Fibroblast of upper back skin (primary cell): Measurements from ENCODE around the gene TBC1D5.
"Not testable (repeated sequence)": the region's sequence is repeated elsewhere in the genome, so short reads cannot be mapped to it uniquely, and the experiment has no call there.

Source experiments
- DNase-seq: peaks from one replicate; pipeline ENCODE4 v3.0.0-alpha.2; 2013

Gene TBC1D5

GRCh38 chr3:17154221-17154620 is 588.2 kb downstream of the TBC1D5 start:
- no peak for DNase-seq

GRCh38 chr3:17153209-17153608 is 589.2 kb downstream of the TBC1D5 start:
- DNase-seq: no peak

- no peak for DNase-seq
Measured at GRCh38 chr3:17151598-17152373, 590.6 kb downstream of the TBC1D5 start.

- DNase-seq: no peak
Measured at GRCh38 chr3:17149076-17149475, 593.4 kb downstream of the TBC1D5 start.

GRCh38 chr3:17144665-17144993 is 597.8 kb downstream of the TBC1D5 start:
- no peak for DNase-seq

GRCh38 chr3:17143893-17144664 is 598.4 kb downstream of the TBC1D5 start:
- no peak for DNase-seq

- no peak for DNase-seq
Measured at GRCh38 chr3:17142516-17142915, 599.9 kb downstream of the TBC1D5 start.

GRCh38 chr3:17141699-17142098 is 600.7 kb downstream of the TBC1D5 start:
- no peak for DNase-seq

GRCh38 chr3:17140670-17141505 is 601.5 kb downstream of the TBC1D5 start:
- DNase-seq: no peak

GRCh38 chr3:17138246-17139039 is 604.0 kb downstream of the TBC1D5 start:
- DNase-seq: no peak

GRCh38 chr3:17137321-17137826 is 605.1 kb downstream of the TBC1D5 start:
- no peak for DNase-seq

- no peak for DNase-seq
Measured at GRCh38 chr3:17136136-17136721, 606.2 kb downstream of the TBC1D5 start.

- DNase-seq: no peak
Measured at GRCh38 chr3:17135696-17136095, 606.7 kb downstream of the TBC1D5 start.

GRCh38 chr3:17133632-17134545 is 608.5 kb downstream of the TBC1D5 start:
- no peak for DNase-seq

GRCh38 chr3:17132286-17133115 is 609.9 kb downstream of the TBC1D5 start:
- no peak for DNase-seq

- DNase-seq: no peak
Measured at GRCh38 chr3:17130956-17131355, 611.5 kb downstream of the TBC1D5 start.

- DNase-seq: no peak
Measured at GRCh38 chr3:17129556-17129955, 612.9 kb downstream of the TBC1D5 start.

- DNase-seq: not testable (repeated sequence)
Measured at GRCh38 chr3:17128671-17129070, 613.8 kb downstream of the TBC1D5 start.

GRCh38 chr3:17125738-17126442 is 616.5 kb downstream of the TBC1D5 start:
- DNase-seq: no peak
